Measurements from ENCODE around the gene LIPI.
"Not testable (repeated sequence)": the region's sequence is repeated elsewhere in the genome, so short reads cannot be mapped to it uniquely, and the experiment has no call there.

Gene LIPI

GRCh38 chr21:14096577-14096976 lies 114.2 kb downstream of the LIPI start:
- no peak for TF ChIP-seq CTCF (conservative IDR thresholded peaks at IDR 0.05)
- no peak overlapping the region for H3K27ac ChIP-seq

DNA sequence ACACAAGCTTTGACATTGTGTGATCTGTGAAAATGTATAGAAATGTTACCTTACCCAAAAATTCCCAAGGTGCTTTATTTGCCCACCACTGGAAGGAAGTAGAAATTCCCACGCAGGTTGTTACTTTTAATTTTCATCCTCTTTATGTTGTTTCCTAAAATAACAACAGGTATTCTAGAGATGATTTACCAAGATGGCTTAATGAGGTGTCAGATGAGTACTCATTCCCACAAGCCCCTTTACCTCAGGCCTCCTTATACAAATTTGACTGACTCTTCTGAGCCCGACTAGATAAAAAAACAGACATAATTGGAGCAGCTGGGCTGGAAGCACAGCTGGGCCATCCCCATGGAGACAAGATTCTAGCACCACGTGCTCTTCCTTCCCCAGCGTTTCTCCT lies 114.6 kb downstream of the LIPI start:
- no peak overlapping the region for H3K27ac ChIP-seq
- TF ChIP-seq CTCF (conservative IDR thresholded peaks at IDR 0.05), result no peak

- H3K27ac ChIP-seq, result no peak overlapping the region
- no peak for TF ChIP-seq CTCF (conservative IDR thresholded peaks at IDR 0.05)
Measured at GRCh38 chr21:14095056-14095455, 115.7 kb downstream of the LIPI start.

DNA sequence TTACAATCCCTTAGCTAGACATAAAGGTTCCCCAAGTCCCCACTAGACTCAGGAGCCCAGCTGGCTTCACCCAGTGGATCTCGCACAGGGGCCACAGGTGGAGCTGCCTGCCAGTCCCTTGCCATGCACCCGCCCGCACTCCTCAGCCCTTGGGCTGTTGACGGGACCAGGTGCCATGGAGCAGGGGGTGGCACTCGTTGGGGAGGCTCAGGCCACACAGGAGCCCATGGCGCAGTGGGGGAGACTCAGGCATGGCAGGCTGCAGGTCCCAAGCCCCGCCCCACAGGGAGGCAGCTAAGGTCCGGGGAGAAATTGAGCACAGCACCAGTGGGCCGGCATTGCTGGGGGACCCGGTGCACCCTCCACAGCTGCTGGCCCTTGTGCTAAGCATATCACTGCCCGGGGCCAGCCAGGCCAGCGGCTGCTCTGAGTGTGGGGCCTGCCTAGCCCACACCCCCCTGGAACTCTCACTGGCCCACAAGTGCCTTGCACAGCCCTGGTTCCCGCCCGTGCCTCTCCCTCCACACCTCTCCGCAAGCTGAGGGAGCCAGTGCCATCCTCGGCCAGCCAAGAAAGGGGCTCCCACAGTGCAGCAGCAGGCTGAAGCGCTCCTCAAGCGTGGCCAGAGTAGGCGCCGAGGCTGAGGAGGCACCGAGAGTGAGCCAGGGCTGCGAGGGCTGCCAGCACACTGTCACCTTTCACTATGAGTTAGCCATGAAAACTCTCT lies 117.8 kb downstream of the LIPI start:
- H3K27ac ChIP-seq, result no peak overlapping the region
- no peak for TF ChIP-seq CTCF (conservative IDR thresholded peaks at IDR 0.05)

DNA sequence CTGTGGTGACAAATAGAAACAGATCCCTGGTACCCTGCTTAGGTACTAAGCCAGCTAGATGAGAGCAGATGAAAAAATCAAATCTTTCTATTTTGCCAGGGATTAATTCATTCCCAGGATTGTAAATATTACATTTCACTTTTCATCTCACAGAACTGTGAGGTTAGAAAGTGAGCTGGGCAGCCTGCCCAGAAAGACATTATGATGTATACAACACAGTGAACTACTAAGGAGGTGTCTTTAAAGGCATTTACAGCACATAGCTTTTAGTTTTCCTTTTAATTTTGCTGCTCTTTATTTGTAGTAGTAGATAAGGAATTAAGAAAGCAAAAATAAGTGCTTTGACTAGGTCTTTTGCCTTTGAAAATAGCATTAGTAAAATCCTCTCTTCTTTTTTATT lies 120.6 kb downstream of the LIPI start:
- not testable (repeated sequence) for H3K27ac ChIP-seq

DNA sequence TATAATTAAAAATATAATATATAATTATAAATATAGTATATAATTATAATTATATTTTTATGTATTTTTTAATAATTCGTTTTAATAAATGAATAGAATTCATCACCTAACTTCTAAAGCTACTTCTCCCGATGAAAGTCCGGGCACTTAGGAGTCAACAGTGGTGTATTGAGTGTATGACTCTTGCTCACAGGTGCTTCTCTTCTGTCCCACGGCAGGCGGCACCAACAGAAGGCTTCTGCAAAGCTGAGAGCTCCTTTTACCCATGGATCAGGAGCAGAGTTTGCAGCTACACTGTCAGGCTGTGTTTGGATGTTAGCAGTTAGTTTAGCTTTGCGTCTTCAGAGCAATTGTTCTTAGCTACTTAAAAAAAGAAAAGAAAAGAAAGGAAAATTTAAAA lies 122.4 kb downstream of the LIPI start:
- no peak overlapping the region for H3K27ac ChIP-seq
- no peak for TF ChIP-seq CTCF (conservative IDR thresholded peaks at IDR 0.05)

GRCh38 chr21:14086553-14086952 lies 124.2 kb downstream of the LIPI start:
- no peak overlapping the region for H3K27ac ChIP-seq
- TF ChIP-seq CTCF (conservative IDR thresholded peaks at IDR 0.05), result no peak

- TF ChIP-seq CTCF (conservative IDR thresholded peaks at IDR 0.05), result no peak
- H3K27ac ChIP-seq, result no peak overlapping the region
Measured at GRCh38 chr21:14084701-14085100, 126.1 kb downstream of the LIPI start.

Measured in VCaP (cell line).